Fibroblast of villous mesenchyme (primary cell): ENCODE data around the gene LRRC74A. TPM values are rescaled to one million over a fixed set of nuclear protein-coding genes. Genes with fewer than 3 reads are reported as not detected.

Experiments
- DNase-seq: peaks from one replicate; pipeline ENCODE4 v3.0.0-alpha.2; 2010; ENCODE audit warnings: low read depth
- H3K4me3 ChIP-seq: 2 replicates; pipeline ENCODE4 v1.5.1; 2011; ENCODE audit warnings: low read depth, mild to moderate bottlenecking, low read length
- CTCF ChIP-seq: IDR thresholded peaks from 2 replicates; pipeline ENCODE4 v1.5.1; 2012; ENCODE audit warnings: low read depth, mild to moderate bottlenecking, low read length; ENCODE audit not compliant: insufficient read depth
- total RNA-seq: library from RNA; depleted of rRNA; stranded (reverse); fragments of >200 nt; gene quantifications from 2 replicates; pipeline ENCODE4 v1.2.3, GENCODE V29; 2012

Gene LRRC74A
- total RNA-seq, 1 donor, result not detected

GRCh38 chr14:76808990-76809389, 17.2 kb upstream of the LRRC74A start:
- no peak overlapping the region for H3K4me3 ChIP-seq
- no peak for DNase-seq

GRCh38 chr14:76810525-76810924, 15.7 kb upstream of the LRRC74A start:
- no peak for TF ChIP-seq CTCF
- DNase-seq, result peak; percentile 2
- peak overlapping the region; percentile 84 for H3K4me3 ChIP-seq

More at GRCh38 chr14:76808990-76809389, 17.2 kb upstream of the LRRC74A start:
- no peak for TF ChIP-seq CTCF

GRCh38 chr14:76810953-76811400, 15.2 kb upstream of the LRRC74A start:
- H3K4me3 ChIP-seq, result peak overlapping the region; percentile 84
- TF ChIP-seq CTCF, result peak; percentile 59
- DNase-seq, result peak; percentile 48

- peak overlapping the region; percentile 84 for H3K4me3 ChIP-seq
- DNase-seq, result peak; percentile 2
- TF ChIP-seq CTCF, result no peak
Observed at GRCh38 chr14:76811561-76811960, 14.6 kb upstream of the LRRC74A start.

GRCh38 chr14:76812093-76812421, 14.2 kb upstream of the LRRC74A start:
- no peak for TF ChIP-seq CTCF
- no peak for DNase-seq
- H3K4me3 ChIP-seq, result peak overlapping the region; percentile 84

- DNase-seq, result peak; percentile 93
- no peak for TF ChIP-seq CTCF
- peak within 1 kb of the TSS; percentile 84 for H3K4me3 ChIP-seq
Observed at GRCh38 chr14:76812422-76813383, 13.5 kb upstream of the LRRC74A start, which contains the start of gene ANGEL1. TSS of gene ANGEL1 (minus strand) at chr14:76812882. CDS start at chr14:76812827, 55 bp downstream.
